ENCODE data around the gene ZFAND2A.
"Not testable (repeated sequence)": the region's sequence is repeated elsewhere in the genome, so short reads cannot be mapped to it uniquely, and the experiment has no call there.

Gene ZFAND2A

DNA sequence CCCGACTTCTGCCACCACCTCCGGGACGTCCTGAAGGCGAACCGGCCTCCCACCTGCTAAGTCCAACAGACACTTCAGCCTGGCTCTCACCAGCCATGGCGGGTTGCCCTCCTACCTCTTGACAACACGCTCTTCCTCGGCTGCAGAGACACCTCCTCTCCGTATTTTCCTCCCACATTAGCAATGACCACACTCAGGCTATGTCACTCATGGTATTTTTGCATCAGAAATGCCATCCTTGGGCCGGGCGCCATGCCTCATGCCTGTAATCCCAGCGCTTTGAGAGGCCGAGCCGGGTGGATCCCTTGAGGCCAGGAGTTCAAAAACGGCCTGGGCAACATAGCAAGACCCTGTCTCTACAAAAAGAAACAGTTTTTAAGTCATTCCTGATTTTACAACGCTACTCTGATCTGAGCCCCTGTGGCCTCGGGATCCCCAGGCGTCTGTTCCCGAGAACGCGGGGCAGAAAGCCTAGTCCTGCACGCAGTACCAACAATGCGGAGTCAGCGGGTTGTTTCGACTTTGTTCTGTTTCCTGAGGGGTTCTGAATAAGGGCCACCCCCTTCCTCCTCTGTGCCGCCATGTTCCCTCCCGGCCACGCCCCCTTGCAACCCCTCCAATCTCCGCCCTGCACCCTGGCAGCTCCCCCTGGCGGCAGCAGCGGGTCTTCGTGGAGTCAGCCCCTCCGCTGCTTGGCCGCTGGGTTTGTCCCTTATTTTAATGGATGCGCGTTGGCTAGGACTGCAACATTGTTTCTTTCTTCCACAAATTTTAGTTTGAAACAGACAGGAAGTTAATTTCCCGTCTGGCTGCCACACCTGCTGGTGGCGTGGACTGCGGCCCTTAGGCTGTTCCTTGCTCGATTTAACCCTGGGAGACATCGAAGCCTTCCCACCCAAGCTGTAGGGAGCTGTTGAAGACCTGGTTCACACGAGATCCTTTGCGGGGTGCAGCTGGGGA is 9.7 kb upstream of the ZFAND2A start:
- peak; percentile 90 to 93 for DNase-seq
- TF ChIP-seq GATA1 (IDR thresholded peaks at IDR 0.05; ENCODE audit: low read depth, low read length): no peak
- peak; percentile 52 for TF ChIP-seq POLR2A (IDR thresholded peaks at IDR 0.05; ENCODE audit: low read length)

DNA sequence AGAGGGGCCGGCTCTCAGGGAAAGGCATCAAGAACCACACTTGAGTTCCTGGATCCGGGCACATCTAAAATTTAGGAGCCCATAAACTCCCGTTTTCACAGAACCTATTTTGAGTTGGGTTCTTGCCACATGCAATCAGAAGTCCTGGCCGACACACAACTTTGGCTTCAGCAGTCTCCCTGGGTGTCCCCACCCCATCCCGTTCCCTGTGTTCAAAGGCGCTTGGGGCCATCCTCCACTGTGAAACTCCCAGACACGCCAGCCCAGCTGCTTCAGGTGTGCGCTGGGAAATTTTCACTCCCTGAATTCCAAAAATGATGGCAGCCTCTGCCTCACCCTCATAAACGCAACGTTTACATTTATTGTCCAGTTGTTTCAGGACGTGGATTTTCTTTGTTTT is 8.4 kb upstream of the ZFAND2A start:
- no peak for DNase-seq
- TF ChIP-seq GATA1 (IDR thresholded peaks at IDR 0.05; ENCODE audit: low read depth, low read length): no peak
- no peak for TF ChIP-seq POLR2A (IDR thresholded peaks at IDR 0.05; ENCODE audit: low read length)

DNA sequence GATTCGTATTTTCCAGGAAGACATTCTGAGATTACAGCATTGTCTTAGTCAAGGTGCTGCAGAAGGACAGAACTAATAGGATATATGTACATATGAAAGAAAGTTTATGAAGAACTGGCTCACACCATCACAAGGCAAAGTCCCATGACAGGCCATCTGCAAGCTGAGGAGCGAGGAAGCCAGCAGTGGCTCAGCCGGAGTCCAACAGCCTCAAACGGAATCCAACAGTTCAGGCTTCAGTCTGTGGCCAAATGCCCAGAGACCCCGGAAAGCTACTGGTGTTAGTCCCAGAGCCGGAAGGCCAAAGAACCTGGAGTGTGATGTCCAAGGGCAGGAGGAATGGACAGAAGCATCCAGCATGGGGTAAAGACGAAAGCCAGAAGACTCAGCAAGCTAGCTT is 4.4 kb upstream of the ZFAND2A start:
- no peak for DNase-seq
- TF ChIP-seq POLR2A (IDR thresholded peaks at IDR 0.05; ENCODE audit: low read length) (no peak), GATA1 (IDR thresholded peaks at IDR 0.05; ENCODE audit: low read depth, low read length) (no peak)

DNA sequence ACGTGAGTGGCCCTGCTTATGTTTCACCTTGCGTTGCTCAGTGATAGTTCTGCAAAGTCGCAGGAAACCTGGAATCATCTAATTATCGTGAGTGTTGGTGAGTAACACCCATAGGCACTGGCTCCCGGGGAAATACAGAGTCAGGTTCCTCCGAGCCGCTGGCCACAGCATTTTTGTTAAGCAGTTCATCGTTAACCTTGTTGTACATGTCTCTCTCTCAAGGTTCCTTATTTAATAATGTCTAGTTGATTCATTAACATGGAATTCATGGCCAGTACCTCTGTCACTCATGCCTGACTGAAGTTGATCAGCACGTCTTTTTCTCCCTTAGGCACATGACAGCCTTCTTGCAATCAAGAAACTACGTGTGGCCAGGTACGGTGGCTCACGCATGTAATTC is 3.1 kb upstream of the ZFAND2A start:
- no peak for DNase-seq
- TF ChIP-seq GATA1 (IDR thresholded peaks at IDR 0.05; ENCODE audit: low read depth, low read length) (no peak), POLR2A (IDR thresholded peaks at IDR 0.05; ENCODE audit: low read length) (no peak)

DNA sequence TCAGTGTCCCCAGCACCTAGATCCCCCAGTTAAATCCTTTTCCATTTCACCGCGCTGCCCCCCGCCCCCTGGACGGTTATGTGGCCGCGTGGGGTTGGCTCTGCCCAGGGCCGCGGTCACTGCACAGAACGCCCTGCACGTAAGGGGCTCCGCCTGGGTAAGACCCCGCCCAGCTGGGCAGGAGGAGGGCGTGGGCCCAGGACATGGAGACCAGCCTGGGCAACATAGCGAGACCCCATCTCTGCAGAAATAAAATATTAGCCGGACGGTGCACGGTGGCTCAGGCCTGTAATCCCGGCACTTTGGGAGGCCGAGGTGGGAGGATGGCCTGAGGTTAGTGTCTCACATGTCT is 650 bp upstream of the ZFAND2A start:
- DNase-seq: peak; percentile 76 to 82
- TF ChIP-seq GATA1 (IDR thresholded peaks at IDR 0.05; ENCODE audit: low read depth, low read length): no peak

DNA sequence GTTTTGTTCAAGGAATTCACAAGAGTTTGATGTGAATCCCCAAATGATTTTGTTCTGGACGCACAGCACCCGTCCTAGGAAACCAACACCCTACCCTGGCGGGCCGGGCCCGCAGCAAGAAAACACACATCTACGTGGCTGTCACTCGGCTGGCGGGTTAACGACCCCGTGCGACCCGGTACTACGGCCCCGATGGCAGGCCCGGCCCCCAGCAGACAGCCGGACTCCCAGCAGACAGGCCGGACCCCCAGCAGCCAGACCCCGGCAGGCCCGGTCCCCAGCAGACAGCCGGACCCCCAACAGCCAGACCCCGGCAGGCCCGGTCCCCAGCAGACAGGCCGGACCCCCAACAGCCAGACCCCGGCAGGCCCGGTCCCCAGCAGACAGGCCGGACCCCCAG is 765 bp downstream of the ZFAND2A start:
- peak in 1 of 2 experiments; percentile 40 for DNase-seq

DNA sequence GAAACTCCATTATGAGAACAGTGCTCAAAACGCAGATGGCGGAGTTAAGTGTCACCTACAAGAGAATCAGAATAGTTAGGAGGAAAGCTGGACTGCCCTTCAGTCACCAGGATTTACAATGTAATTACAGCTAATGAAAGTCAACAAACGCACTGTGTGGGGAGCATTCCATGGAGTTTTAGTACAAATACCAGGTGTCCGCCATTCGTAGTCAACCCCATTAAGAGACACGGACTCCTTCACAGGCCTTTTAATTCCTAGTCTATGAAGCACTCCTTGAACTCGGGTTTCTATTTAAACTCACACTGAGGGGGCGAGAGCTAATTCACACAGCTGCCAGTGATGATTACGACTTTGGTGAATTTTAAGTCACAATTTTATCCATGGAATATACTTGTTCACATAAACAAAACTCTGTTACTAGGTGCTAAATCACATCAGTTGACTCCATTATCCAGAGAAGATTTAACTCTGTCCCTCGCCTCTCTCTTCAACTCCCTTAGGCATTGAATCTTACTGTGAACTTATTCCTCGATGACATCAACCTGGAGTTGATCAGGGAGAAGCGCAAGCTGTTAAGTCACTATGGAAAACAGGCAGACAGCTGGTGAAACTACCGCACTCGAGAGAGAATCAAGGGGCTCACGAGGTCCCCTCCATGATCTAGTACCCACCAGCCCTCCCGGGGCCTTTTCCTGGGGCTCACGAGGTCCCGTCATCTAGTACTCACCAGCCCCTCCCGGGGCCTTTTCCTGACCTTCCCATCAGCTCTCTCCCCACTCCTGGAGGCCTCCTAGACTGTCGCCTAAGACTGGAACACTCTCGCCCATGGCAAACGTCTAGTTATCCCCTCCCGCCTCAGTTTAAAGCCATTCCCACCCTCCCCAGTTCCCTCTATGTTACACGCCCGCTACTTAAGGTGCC is 1.5 kb downstream of the ZFAND2A start:
- TF ChIP-seq GATA1 (IDR thresholded peaks at IDR 0.05; ENCODE audit: low read depth, low read length) (no peak), POLR2A (IDR thresholded peaks at IDR 0.05; ENCODE audit: low read length) (no peak)
- peak in 1 of 2 experiments; percentile 30 for DNase-seq

DNA sequence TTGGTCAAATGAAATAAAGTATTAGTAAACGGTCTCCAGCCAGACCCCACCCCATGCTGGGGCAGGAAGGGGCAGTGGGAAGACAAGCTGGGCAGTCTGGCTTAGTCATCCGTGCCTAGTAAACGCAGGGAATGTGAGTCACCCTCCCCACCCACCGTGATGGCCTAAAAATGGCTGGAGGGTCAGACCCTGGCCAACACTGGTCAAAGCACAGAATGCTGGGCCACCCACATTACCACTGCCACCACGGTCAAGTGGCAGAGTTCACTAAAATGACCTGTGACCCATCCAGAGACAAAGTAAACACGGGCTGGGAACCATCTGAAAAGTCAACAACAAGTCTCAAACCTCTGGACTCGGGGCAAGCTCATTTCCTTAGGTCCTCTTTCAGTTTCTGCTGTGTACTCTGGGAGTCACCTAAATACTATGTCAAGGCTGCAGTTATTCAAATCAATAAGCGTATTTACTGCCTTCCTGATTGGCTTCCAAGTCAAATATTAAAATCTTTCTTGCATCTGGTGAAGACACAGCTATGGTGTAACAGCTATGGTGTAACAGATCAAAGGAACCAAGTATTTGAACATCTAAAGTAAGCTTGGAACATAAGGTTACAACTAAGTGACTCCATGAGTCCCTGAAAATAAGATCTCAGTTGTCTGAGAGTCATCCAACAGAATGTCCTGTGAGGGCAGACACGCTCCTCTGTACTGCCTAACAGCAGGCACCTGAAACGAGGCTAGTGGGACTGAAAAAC is 3.0 kb downstream of the ZFAND2A start:
- peak in 1 of 2 experiments; percentile 17 for DNase-seq
- TF ChIP-seq GATA1 (IDR thresholded peaks at IDR 0.05; ENCODE audit: low read depth, low read length) (no peak), POLR2A (IDR thresholded peaks at IDR 0.05; ENCODE audit: low read length) (no peak)

DNA sequence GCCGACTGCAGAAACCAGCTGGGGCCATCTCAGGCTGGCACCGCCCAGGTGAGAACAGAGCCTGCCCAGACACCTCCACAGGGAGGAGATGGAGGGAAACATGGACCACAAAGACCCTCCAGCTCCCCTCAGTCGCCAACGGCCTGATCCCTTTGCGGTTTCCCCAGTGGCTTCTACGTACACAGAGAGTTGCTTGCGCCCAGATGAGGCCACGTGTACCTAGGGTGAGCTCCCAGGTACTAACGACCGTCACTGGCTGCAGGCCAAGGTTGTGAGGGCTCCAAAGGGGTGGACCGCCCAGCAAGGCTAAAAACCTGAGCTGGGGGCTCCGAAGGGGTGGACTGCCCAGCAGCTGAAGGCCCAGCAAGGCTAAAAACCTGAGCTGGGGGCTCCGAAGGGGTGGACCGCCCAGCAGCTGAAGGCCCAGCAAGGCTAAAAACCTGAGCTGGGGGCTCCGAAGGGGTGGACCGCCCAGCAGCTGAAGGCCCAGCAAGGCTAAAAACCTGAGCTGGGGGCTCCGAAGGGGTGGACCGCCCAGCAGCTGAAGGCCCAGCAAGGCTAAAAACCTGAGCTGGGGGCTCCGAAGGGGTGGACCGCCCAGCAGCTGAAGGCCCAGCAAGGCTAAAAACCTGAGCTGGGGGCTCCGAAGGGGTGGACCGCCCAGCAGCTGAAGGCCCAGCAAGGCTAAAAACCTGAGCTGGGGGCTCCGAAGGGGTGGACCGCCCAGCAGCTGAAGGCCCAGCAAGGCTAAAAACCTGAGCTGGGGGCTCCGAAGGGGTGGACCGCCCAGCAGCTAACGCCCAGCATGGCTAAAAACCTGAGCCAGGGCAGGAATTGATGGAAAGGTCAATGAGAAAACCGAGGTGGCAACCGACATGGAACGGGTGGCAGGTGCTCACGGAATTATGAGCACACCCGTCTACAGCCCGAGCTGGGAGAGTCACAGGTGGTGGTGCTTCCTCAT is 3.9 kb downstream of the ZFAND2A start:
- not testable (repeated sequence) for DNase-seq

DNA sequence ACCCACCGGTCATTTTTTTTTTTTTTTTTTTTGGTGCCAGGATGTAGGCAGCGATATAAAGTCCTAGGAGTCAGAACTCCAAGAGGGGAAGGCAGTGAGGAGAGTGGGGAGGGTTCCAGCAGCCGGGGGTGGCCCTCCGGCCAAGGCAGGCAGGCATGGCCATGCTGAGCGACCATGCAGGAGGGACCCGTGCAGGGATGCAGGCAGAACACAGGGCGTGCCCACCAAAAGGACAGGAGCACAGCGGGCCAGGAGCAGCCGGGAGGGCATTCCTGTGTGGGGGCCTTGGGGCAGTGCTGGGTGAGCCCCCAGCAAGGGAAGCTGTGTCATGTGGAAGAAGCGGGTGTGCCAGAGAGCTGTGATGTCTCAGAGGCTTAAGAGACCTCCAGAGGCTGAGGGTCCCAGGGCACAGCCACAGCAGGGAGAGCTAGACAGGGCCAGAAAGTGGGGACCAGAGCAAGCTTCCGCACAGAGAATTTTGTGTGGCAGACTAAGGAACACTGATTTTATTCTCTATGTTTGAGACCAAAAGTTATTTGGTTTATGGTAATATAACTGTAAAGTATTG is 5.7 kb downstream of the ZFAND2A start:
- TF ChIP-seq GATA1 (IDR thresholded peaks at IDR 0.05; ENCODE audit: low read depth, low read length): no peak
- TF ChIP-seq POLR2A (IDR thresholded peaks at IDR 0.05; ENCODE audit: low read length): no peak
- no peak for DNase-seq

DNA sequence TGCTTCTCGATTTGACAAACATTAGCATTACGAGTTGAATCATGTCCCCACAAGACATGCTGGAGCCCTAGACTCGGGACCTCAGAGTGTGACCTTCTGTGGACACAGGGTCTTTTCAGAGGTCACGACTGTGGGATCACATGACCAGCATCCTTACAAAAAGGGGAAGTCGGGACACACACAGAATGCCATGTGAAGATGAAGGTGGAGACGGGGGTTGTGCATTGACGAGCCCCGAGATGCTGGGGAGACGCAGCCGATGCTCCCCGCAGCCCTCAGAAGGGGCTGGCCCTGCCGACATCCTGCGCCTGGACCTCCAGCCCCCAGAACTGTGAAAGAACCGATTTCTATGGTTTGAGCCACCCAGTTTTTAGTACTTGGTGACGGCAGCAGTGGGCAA is 7.5 kb downstream of the ZFAND2A start:
- no peak for TF ChIP-seq POLR2A (IDR thresholded peaks at IDR 0.05; ENCODE audit: low read length)
- no peak for TF ChIP-seq GATA1 (IDR thresholded peaks at IDR 0.05; ENCODE audit: low read depth, low read length)
- no peak for DNase-seq

DNA sequence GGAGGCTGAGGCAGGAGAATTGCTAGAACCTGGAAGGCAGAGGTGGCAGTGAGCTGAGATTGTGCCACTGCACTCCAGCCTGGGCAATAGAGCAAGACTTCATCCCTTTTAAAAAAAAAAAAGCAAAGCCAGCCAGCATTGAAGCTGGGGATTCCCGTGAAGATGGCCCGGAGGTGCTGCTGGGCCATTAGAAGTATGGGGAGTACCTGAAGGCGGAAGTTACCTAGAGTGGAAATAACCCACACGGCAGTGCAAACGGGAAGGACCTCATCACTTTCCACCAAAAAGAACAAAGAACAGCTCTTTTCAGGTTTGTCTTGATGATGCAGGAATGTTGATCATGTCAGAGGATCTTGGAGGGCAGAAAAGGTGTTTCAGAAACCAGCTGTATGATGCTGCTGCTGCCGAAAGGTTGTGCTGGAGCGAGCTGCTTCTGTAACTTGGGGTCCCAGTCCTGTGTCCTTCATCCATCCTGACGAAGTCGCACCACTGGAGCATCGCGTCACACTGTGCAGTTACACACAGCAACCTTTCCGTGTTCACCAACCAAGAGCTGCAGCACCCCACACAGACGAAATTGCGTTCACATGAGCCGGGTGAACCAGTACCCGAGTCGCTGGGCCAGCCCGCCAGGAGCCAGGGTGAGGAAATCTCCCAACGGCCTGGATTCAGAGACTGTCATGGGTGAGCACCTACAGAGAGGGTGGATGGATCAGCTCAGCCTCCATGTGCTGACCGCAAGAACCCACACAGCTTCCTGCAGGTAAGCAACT is 8.2 kb downstream of the ZFAND2A start:
- TF ChIP-seq POLR2A (IDR thresholded peaks at IDR 0.05; ENCODE audit: low read length) (no peak), GATA1 (IDR thresholded peaks at IDR 0.05; ENCODE audit: low read depth, low read length) (no peak)
- no peak for DNase-seq

Data from erythroblast (primary cell).